ENCODE measurements around the gene POLR3B. TPM values are rescaled to one million over a fixed set of nuclear protein-coding genes. Genes with fewer than 3 reads are reported as not detected.

The POLR3B gene
- total and polyA plus RNA-seq, 9 of the 15 experiments (the other 6 are each of a cell fraction or from before 2014, with no cell fraction given): 7.6 to 17.9 (median 14.4) TPM

DNA sequence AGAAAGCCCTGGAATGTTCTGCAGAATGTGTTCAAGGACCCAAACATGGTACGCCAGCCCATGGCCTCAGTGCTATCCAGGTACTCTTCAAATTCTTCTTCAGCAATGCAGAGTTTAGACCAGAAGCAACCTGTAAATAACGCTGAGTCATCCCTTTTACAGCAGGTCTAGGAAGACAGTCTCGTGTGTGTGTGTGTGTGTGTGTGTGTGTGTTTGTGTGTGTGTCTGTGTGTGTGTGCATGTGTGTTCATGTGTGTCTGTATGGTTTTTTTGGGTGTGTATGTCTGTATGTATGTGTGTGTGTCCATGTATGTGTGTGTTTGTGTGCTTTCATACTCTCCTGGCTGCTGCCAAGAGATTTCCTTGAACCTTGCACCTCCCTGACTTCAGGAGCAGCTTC is 165.2 kb downstream of the POLR3B start (continued):
- TF ChIP-seq ADNP (tag; IDR thresholded peaks at IDR 0.05) (no peak), TFAM (CRISPR knock-in tag; conservative IDR thresholded peaks at IDR 0.05) (no peak), ARNT (IDR thresholded peaks at IDR 0.05) (peak in 1 of 2 experiments; percentile 70; a peak in 1 of 4 replicates), RFX5 (IDR thresholded peaks at IDR 0.05; ENCODE audit: low read depth, low read length) (no peak), HNRNPH1 (optimal IDR thresholded peaks at IDR 0.05; ENCODE audit: low read depth, low read length) (no peak), ILF3 (IDR thresholded peaks at IDR 0.05; ENCODE audit: borderline replicate concordance) (no peak), KDM4B (IDR thresholded peaks at IDR 0.05; ENCODE audit: borderline replicate concordance in 2 of 2, low read depth in 1 of 2) (no peak), SMARCA4 (IDR thresholded peaks at IDR 0.05) (peak; percentile 77), ZKSCAN3 (CRISPR knock-in tag; IDR thresholded peaks at IDR 0.05) (no peak), ZNF583 (CRISPR knock-in tag; IDR thresholded peaks at IDR 0.05) (no peak), ZC3H11A (IDR thresholded peaks at IDR 0.05; ENCODE audit: low read depth, low read length) (no peak), NONO (IDR thresholded peaks at IDR 0.05; ENCODE audit: low read depth in 2 of 2, low read length in 1 of 2) (no peak), OTX1 (CRISPR knock-in tag; IDR thresholded peaks at IDR 0.05) (0 out of 2 replicates have a peak, but pooled peaks have one; percentile 48), ZNF134 (CRISPR knock-in tag; conservative IDR thresholded peaks at IDR 0.05) (no peak), ZNF133 (CRISPR knock-in tag; IDR thresholded peaks at IDR 0.05) (no peak), TAF15 (IDR thresholded peaks at IDR 0.05; ENCODE audit: low read depth, low read length) (no peak), HNRNPL (IDR thresholded peaks at IDR 0.05; ENCODE audit: low read depth, low read length) (no peak), TCFL5 (CRISPR knock-in tag; conservative IDR thresholded peaks at IDR 0.05) (no peak), TAL1 (IDR thresholded peaks at IDR 0.05) (no peak), CBX1 (IDR thresholded peaks at IDR 0.05; ENCODE audit: low read depth) (no peak)
- TF ChIP-seq, protein P1, sequence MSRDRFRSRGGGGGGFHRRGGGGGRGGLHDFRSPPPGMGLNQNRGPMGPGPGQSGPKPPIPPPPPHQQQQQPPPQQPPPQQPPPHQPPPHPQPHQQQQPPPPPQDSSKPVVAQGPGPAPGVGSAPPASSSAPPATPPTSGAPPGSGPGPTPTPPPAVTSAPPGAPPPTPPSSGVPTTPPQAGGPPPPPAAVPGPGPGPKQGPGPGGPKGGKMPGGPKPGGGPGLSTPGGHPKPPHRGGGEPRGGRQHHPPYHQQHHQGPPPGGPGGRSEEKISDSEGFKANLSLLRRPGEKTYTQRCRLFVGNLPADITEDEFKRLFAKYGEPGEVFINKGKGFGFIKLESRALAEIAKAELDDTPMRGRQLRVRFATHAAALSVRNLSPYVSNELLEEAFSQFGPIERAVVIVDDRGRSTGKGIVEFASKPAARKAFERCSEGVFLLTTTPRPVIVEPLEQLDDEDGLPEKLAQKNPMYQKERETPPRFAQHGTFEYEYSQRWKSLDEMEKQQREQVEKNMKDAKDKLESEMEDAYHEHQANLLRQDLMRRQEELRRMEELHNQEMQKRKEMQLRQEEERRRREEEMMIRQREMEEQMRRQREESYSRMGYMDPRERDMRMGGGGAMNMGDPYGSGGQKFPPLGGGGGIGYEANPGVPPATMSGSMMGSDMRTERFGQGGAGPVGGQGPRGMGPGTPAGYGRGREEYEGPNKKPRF (IDR thresholded peaks at IDR 0.05; ENCODE audit: low read depth, low read length): no peak
- TF ChIP-seq, protein P2, sequence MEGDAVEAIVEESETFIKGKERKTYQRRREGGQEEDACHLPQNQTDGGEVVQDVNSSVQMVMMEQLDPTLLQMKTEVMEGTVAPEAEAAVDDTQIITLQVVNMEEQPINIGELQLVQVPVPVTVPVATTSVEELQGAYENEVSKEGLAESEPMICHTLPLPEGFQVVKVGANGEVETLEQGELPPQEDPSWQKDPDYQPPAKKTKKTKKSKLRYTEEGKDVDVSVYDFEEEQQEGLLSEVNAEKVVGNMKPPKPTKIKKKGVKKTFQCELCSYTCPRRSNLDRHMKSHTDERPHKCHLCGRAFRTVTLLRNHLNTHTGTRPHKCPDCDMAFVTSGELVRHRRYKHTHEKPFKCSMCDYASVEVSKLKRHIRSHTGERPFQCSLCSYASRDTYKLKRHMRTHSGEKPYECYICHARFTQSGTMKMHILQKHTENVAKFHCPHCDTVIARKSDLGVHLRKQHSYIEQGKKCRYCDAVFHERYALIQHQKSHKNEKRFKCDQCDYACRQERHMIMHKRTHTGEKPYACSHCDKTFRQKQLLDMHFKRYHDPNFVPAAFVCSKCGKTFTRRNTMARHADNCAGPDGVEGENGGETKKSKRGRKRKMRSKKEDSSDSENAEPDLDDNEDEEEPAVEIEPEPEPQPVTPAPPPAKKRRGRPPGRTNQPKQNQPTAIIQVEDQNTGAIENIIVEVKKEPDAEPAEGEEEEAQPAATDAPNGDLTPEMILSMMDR (IDR thresholded peaks at IDR 0.05 in 2 of 3, conservative IDR thresholded peaks at IDR 0.05 in 1 of 3; ENCODE audit: insufficient read depth in 2 of 3, low read depth in 1 of 3, low read length in 3 of 3): no peak
- TF ChIP-seq, protein P3, sequence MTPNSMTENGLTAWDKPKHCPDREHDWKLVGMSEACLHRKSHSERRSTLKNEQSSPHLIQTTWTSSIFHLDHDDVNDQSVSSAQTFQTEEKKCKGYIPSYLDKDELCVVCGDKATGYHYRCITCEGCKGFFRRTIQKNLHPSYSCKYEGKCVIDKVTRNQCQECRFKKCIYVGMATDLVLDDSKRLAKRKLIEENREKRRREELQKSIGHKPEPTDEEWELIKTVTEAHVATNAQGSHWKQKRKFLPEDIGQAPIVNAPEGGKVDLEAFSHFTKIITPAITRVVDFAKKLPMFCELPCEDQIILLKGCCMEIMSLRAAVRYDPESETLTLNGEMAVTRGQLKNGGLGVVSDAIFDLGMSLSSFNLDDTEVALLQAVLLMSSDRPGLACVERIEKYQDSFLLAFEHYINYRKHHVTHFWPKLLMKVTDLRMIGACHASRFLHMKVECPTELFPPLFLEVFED (CRISPR knock-in tag; conservative IDR thresholded peaks at IDR 0.05): 0 out of 2 replicates have a peak, but pooled peaks have one; percentile 11
- TF ChIP-seq, protein P4, sequence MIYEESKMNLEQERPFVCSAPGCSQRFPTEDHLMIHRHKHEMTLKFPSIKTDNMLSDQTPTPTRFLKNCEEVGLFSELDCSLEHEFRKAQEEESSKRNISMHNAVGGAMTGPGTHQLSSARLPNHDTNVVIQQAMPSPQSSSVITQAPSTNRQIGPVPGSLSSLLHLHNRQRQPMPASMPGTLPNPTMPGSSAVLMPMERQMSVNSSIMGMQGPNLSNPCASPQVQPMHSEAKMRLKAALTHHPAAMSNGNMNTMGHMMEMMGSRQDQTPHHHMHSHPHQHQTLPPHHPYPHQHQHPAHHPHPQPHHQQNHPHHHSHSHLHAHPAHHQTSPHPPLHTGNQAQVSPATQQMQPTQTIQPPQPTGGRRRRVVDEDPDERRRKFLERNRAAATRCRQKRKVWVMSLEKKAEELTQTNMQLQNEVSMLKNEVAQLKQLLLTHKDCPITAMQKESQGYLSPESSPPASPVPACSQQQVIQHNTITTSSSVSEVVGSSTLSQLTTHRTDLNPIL (CRISPR knock-in tag; IDR thresholded peaks at IDR 0.05): no peak

Measured in K562 (cell line).